Measurements from ENCODE around the gene MED12L. TPM values are rescaled to one million over a fixed set of nuclear protein-coding genes. Genes with fewer than 3 reads are reported as not detected.
A peak's percentile ranks its signal among the peaks of the same experiment; 100 is the strongest.

The MED12L gene
- polyA plus RNA-seq, 1 of the 3 experiments (the other 2 are of a cell fraction) = 0.03 TPM

GRCh38 chr3:151327571-151328198 is 242.2 kb downstream of the MED12L start:
- H3K4me3 ChIP-seq (ENCODE audit: low read depth in 2 of 2, low read length in 1 of 2) = peak overlapping the region in 1 of 2 experiments; percentile 21; a peak in 1 of 4 replicates
- H3K9ac ChIP-seq = no peak overlapping the region
- no peak overlapping the region for H3K4me2 ChIP-seq
- no peaks in the 10 kb centered on the region for H3K9me3 ChIP-seq
- WGBS (ENCODE audit: low lambda C conversion rate) = 2% methylated on average over 3 of the region's 3 CpGs
- TF ChIP-seq FOXM1 (IDR thresholded peaks at IDR 0.05; ENCODE audit: low read depth) (no peak), FOXJ3 (CRISPR knock-in tag; IDR thresholded peaks at IDR 0.05) (no peak), CTCF (IDR thresholded peaks at IDR 0.05) (peak; percentile 86), GABPA (IDR thresholded peaks at IDR 0.05; ENCODE audit: low read depth) (no peak), SIN3A (IDR thresholded peaks at IDR 0.05; ENCODE audit: borderline replicate concordance, low read depth, low read length) (no peak), RAD21 (IDR thresholded peaks at IDR 0.05; ENCODE audit: low read length) (peak; percentile 25), CHD2 (IDR thresholded peaks at IDR 0.05; ENCODE audit: low read length, partially characterized antibody) (no peak), EP300 (IDR thresholded peaks at IDR 0.05; ENCODE audit: borderline replicate concordance in 1 of 2, low read depth in 1 of 2, low read length in 1 of 2) (no peak), YY1 (IDR thresholded peaks at IDR 0.05; ENCODE audit: low read depth) (no peak), SMC3 (IDR thresholded peaks at IDR 0.05; ENCODE audit: low read depth, low read length) (peak; percentile 9; the same call in 1 of the 2 replicates), USF1 (IDR thresholded peaks at IDR 0.05; ENCODE audit: borderline replicate concordance, low read depth) (no peak)
- ChIA-PET CTCF (interaction anchor here (0.6 to 3.6 kb wide), 18 partner anchors 9 to 916 kb away, joined by 3 to 16 read pairs (median 3); no protein-coding TSS in a partner anchor), POLR2A (interaction anchor here (0.6 kb wide), 1 partner anchor 121 kb away, joined by 5 read pairs; no protein-coding TSS in a partner anchor)
- H3K27me3 ChIP-seq (ENCODE audit: insufficient read depth) = peaks cover 6% of the 10 kb centered on the region; the same call in 1 of the 2 replicates
- H3K4me1 ChIP-seq (ENCODE audit: control insufficient read depth in 1 of 2, insufficient read depth in 2 of 2, low read depth in 1 of 2, low read length in 1 of 2) = no peaks in the 10 kb centered on the region
- peak; percentile 7 for DNase-seq
- H3K27ac ChIP-seq (ENCODE audit: low read depth in 2 of 2, low read length in 1 of 2) = no peak overlapping the region
- H3F3A ChIP-seq (replicated peaks; ENCODE audit: insufficient read depth) = no peaks in the 10 kb centered on the region
- H3K36me3 ChIP-seq (replicated peaks in 1 of 2; ENCODE audit: control insufficient read depth in 1 of 2, insufficient read depth in 2 of 2, low read length in 1 of 2) = no peaks in the 10 kb centered on the region
- H2AFZ ChIP-seq (ENCODE audit: low read depth) = no peak overlapping the region; the same call in 1 of the 2 replicates
- H3K9me2 ChIP-seq = no peaks in the 10 kb centered on the region
- H4K20me1 ChIP-seq (ENCODE audit: insufficient read depth) = no peaks in the 10 kb centered on the region
- no peaks in the 10 kb centered on the region for H3K79me2 ChIP-seq (ENCODE audit: insufficient read depth)

DNA sequence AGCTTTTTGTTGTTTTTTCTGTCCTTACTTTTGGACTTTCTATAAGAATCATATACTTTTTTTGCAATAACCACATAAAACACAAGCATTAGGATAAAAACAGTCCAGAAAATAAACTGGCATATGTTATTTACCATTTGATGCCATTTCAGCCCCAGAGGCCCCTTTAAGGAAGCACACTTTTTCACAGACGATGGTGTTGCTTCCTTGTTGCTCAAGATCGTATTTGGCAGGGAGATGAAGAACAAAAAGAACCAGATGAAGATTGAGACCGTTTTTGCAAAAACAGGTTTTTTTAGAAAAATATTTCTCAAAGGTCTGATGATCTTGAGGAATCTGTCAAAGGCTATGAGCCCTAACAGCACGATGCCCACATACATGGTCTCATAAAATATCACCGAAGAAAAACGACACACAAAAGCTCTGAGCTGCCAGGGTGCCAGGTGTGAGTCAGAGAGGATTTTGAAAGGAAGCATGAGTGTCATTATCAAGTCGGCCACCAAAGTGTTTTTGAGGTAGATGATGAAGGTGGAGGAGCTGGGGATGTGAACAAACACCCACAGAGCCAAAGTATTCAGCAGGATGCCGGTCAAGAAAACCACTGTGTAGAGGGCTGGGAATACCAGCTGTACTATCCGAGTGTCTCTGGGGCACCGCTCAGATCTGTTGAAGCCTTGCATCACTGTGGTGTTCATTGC is 243.0 kb downstream of the MED12L start:
- no peaks in the 10 kb centered on the region for H3K4me1 ChIP-seq (ENCODE audit: control insufficient read depth in 1 of 2, insufficient read depth in 2 of 2, low read depth in 1 of 2, low read length in 1 of 2)
- H4K20me1 ChIP-seq (ENCODE audit: insufficient read depth) = no peaks in the 10 kb centered on the region
- H3K9me2 ChIP-seq = no peaks in the 10 kb centered on the region
- H3K27me3 ChIP-seq (ENCODE audit: insufficient read depth) = peaks cover 6% of the 10 kb centered on the region; the same call in 1 of the 2 replicates
- no peak overlapping the region for H3K9ac ChIP-seq
- ChIA-PET POLR2A (no interaction called here), CTCF (interaction anchor here (0.6 to 3.6 kb wide), 19 partner anchors 8 to 915 kb away, joined by 3 to 16 read pairs (median 3); no protein-coding TSS in a partner anchor)
- no peak overlapping the region; the same call in 1 of the 2 replicates for H2AFZ ChIP-seq (ENCODE audit: low read depth)
- H3K4me3 ChIP-seq (ENCODE audit: low read depth in 2 of 2, low read length in 1 of 2) = no peak overlapping the region
- no peaks in the 10 kb centered on the region for H3F3A ChIP-seq (replicated peaks; ENCODE audit: insufficient read depth)
- H3K27ac ChIP-seq (ENCODE audit: low read depth in 2 of 2, low read length in 1 of 2) = no peak overlapping the region
- DNase-seq = no peak
- H3K9me3 ChIP-seq = no peaks in the 10 kb centered on the region
- no peak overlapping the region for H3K4me2 ChIP-seq
- no peaks in the 10 kb centered on the region for H3K36me3 ChIP-seq (replicated peaks in 1 of 2; ENCODE audit: control insufficient read depth in 1 of 2, insufficient read depth in 2 of 2, low read length in 1 of 2)
- 45% methylated on average over 10 of the region's 10 CpGs for WGBS (ENCODE audit: low lambda C conversion rate)
- H3K79me2 ChIP-seq (ENCODE audit: insufficient read depth) = no peaks in the 10 kb centered on the region
- TF ChIP-seq, protein P1, sequence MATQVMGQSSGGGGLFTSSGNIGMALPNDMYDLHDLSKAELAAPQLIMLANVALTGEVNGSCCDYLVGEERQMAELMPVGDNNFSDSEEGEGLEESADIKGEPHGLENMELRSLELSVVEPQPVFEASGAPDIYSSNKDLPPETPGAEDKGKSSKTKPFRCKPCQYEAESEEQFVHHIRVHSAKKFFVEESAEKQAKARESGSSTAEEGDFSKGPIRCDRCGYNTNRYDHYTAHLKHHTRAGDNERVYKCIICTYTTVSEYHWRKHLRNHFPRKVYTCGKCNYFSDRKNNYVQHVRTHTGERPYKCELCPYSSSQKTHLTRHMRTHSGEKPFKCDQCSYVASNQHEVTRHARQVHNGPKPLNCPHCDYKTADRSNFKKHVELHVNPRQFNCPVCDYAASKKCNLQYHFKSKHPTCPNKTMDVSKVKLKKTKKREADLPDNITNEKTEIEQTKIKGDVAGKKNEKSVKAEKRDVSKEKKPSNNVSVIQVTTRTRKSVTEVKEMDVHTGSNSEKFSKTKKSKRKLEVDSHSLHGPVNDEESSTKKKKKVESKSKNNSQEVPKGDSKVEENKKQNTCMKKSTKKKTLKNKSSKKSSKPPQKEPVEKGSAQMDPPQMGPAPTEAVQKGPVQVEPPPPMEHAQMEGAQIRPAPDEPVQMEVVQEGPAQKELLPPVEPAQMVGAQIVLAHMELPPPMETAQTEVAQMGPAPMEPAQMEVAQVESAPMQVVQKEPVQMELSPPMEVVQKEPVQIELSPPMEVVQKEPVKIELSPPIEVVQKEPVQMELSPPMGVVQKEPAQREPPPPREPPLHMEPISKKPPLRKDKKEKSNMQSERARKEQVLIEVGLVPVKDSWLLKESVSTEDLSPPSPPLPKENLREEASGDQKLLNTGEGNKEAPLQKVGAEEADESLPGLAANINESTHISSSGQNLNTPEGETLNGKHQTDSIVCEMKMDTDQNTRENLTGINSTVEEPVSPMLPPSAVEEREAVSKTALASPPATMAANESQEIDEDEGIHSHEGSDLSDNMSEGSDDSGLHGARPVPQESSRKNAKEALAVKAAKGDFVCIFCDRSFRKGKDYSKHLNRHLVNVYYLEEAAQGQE (IDR thresholded peaks at IDR 0.05; ENCODE audit: low read depth, low read length) = no peak
- TF ChIP-seq TAF1 (IDR thresholded peaks at IDR 0.05; ENCODE audit: borderline replicate concordance, low read depth, low read length) = no peak
- no peak for TF ChIP-seq USF1 (IDR thresholded peaks at IDR 0.05; ENCODE audit: borderline replicate concordance, low read depth)
- no peak for TF ChIP-seq ZBTB33 (IDR thresholded peaks at IDR 0.05; ENCODE audit: borderline replicate concordance, low read depth)
- no peak for TF ChIP-seq ELF1 (IDR thresholded peaks at IDR 0.05)
- no peak for TF ChIP-seq TCF12 (IDR thresholded peaks at IDR 0.05)

Data from SK-N-SH (cell line).